Psoas muscle (tissue), 8 donors: Measurements from ENCODE around the gene LAMA4. TPM values are rescaled to one million over a fixed set of nuclear protein-coding genes. Genes with fewer than 3 reads are reported as not detected.

ENCODE experiments used
- ATAC-seq, 4 donors: fragments of 200-7000 bp; cut with Tn5 transposase; one replicate each; pipeline ENCODE4 v1.9.1; 2020; ENCODE audit warnings: moderate library complexity in 3 of 4, mild to moderate bottlenecking in 2 of 4
- DNase-seq, 2 donors: peaks; one replicate each; pipeline ENCODE4 v3.0.0-alpha.2; 2020
- H3K27ac ChIP-seq: fragments of 200-600 bp; one replicate; pipeline ENCODE4 v1.8.0; 2022
- H3K27me3 ChIP-seq, 3 donors: fragments of 200-600 bp in 1 of 3; one replicate each; pipeline versions ENCODE4 v1.6.1 to v1.8.0; 2013 to 2022; ENCODE audit warnings: low read length in 2 of 3, mild to moderate bottlenecking in 2 of 3, moderate library complexity in 1 of 3; ENCODE audit not compliant: insufficient read depth in 3 of 3
- H3K36me3 ChIP-seq, 2 donors: fragments of 200-600 bp in 1 of 2; one replicate each; pipeline versions ENCODE4 v1.6.1 to v1.8.0; 2013 to 2022; ENCODE audit warnings: low read depth in 1 of 2, mild to moderate bottlenecking in 1 of 2, moderate library complexity in 1 of 2; ENCODE audit not compliant: insufficient read depth in 1 of 2
- H3K4me1 ChIP-seq: fragments of 200-600 bp; one replicate; pipeline ENCODE4 v1.8.0; 2022
- H3K4me3 ChIP-seq: fragments of 200-600 bp; one replicate; pipeline ENCODE4 v1.8.0; 2022; ENCODE audit warnings: mild to moderate bottlenecking
- H3K9me3 ChIP-seq: fragments of 200-600 bp; one replicate; pipeline ENCODE4 v1.8.0; 2022
- WGBS, 3 donors: extraction: QIAGEN DNeasy Blood & Tissue Kit; methylation state at CpG; one replicate each; pipeline versions ENCODE4 v1.1.6 to v1.1.7; 2013; 5-methylcytosine and 5-hydroxymethylcytosine counted together
- intact Hi-C, 2 donors: fragments of 100-400 bp; cut with DNase I; formaldehyde crosslinking; loops; one replicate each; pipeline versions ENCODE4 v1.11.0 to v1.14.2; 2022
- polyA plus RNA-seq, 3 donors: library from polyadenylated mRNA; stranded (reverse); fragments of 200-250 nt; gene quantifications; one replicate each; pipeline ENCODE4 v1.2.3, GENCODE V29; 2013
- total RNA-seq, 4 donors: library from RNA; stranded (reverse); fragmentation: NEBNext Ultra II Directional in 2 of 4; extraction: Animal tissue kit (Norgen Biotek cat#: 25700) in 2 of 4; gene quantifications; one replicate each; pipeline versions ENCODE4 v1.2.1 to v1.2.4, GENCODE V29; 2021 to 2023
- TF ChIP-seq, protein P1 (sequence below): fragments of 200-600 bp; IDR thresholded peaks from one replicate; pipeline ENCODE4 v1.8.0; 2022; ENCODE audit warnings: antibody characterized with exemption
- donor health status: healthy with polysubstance abuse.
- donor health status: DM: no; HTN: no; CAD: no; lungs with moderate emphysema.
- donor health status: Bipolar disorder and iron deficiency.
- donor health status: healthy.
- donor health status: DM: yes; HTN: yes; CAD: no.
- donor health status: DM: no; HTN: no; CAD: no.
- donor health status: DM: no; HTN: no; CAD: no.
- donor health status: DM: yes; HTN: yes; CAD: no.

The LAMA4 gene
- total and polyA plus RNA-seq, 7 donors = 3.0 to 15.8 (median 5.3) TPM

DNA sequence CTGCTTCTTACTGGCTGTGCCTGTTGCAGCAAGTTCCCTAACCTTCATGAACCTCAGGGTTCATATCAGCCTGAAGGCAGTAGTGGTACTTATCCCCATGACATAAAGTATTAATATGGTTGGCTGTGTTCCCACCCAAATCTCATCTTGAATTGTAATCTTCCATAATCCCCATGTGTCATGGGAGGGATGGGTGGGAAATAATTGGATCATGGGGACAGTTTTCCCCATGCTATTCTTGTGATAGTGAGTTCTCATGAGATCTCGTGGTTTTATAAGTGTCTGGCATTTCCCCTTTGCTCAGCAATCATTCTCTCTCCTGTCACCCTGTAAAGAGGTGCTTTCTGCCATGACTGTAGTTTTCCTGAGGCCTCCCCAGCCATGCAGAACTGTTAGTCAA, 105.1 kb downstream of the LAMA4 start:
- TF ChIP-seq, protein P1, sequence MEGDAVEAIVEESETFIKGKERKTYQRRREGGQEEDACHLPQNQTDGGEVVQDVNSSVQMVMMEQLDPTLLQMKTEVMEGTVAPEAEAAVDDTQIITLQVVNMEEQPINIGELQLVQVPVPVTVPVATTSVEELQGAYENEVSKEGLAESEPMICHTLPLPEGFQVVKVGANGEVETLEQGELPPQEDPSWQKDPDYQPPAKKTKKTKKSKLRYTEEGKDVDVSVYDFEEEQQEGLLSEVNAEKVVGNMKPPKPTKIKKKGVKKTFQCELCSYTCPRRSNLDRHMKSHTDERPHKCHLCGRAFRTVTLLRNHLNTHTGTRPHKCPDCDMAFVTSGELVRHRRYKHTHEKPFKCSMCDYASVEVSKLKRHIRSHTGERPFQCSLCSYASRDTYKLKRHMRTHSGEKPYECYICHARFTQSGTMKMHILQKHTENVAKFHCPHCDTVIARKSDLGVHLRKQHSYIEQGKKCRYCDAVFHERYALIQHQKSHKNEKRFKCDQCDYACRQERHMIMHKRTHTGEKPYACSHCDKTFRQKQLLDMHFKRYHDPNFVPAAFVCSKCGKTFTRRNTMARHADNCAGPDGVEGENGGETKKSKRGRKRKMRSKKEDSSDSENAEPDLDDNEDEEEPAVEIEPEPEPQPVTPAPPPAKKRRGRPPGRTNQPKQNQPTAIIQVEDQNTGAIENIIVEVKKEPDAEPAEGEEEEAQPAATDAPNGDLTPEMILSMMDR = no peak
- no peak overlapping the region for H3K4me3 ChIP-seq
- WGBS, 3 donors = 28 to 69% (median 60%) methylated on average over 1 of the region's 1 CpG
- ATAC-seq = no peak
- no peaks in the 10 kb centered on the region for H3K9me3 ChIP-seq
- H3K36me3 ChIP-seq = peaks cover 0 to 4% of the 10 kb centered on the region in 2 donors
- intact Hi-C loops = no loop called here
- no peaks in the 10 kb centered on the region for H3K4me1 ChIP-seq
- no peak overlapping the region for H3K27ac ChIP-seq
- no peaks in the 10 kb centered on the region for H3K27me3 ChIP-seq
- no peak for DNase-seq

DNA sequence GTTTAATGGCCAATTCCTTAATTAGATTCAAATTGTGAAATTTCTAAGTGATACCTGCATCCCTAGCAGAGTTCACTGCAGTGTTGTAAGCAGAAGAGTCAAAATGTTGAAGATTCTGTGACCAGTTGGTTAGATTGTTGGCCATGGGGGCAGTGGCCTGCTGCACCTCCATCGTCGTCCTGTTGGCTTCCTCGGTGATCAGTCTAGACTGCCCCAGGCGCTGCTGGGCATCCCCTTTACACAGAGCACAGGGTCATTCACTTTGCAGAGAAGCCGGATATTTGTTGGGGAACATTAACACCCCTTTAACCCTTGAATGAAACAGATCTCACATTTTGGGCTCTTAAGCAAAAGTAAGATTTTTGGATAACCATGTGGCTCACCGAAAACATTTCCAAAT, 106.3 kb downstream of the LAMA4 start:
- H3K36me3 ChIP-seq = peaks cover 0 to 14% of the 10 kb centered on the region in 2 donors
- TF ChIP-seq, protein P1 = no peak
- H3K9me3 ChIP-seq = no peaks in the 10 kb centered on the region
- H3K27ac ChIP-seq = no peak overlapping the region
- ATAC-seq (no peak), DNase-seq (no peak)
- 92 to 96% (median 92%) methylated on average over 6 of the region's 6 CpGs for WGBS, 3 donors
- intact Hi-C loops = no loop called here
- no peaks in the 10 kb centered on the region for H3K27me3 ChIP-seq
- H3K4me1 ChIP-seq = no peaks in the 10 kb centered on the region
- no peak overlapping the region for H3K4me3 ChIP-seq

DNA sequence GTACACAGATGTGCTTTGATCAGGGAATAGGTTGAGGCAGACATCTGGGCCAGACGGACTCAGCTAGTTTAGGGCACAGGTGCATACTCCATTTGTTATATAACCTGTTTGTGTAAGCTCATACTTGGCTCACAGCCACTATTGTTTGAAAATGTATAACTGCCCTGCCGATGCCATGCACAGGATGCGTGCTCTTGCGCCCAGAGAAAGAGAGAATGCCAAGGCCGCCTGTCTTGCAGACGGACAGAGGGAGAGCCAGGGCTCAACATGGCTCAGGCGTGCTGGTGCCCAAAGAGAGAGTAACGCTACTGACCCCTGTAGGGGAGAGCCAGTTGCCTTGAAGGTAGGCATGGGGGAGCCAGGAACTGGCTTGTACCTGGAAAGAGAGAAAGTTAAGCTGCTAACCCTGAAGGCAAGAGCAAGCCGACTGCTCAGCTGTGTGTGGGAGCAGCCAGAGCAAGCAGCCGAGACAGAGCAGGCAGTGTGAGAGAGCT, 109.2 kb downstream of the LAMA4 start:
- TF ChIP-seq, protein P1 = no peak
- ATAC-seq (no peak), DNase-seq (no peak)
- intact Hi-C loops = no loop called here
- no peak overlapping the region for H3K4me3 ChIP-seq
- WGBS, 3 donors = 85 to 91% (median 88%) methylated on average over 10 of the region's 10 CpGs
- no peaks in the 10 kb centered on the region for H3K27me3 ChIP-seq
- H3K4me1 ChIP-seq = no peaks in the 10 kb centered on the region
- H3K9me3 ChIP-seq = no peaks in the 10 kb centered on the region
- no peak overlapping the region for H3K27ac ChIP-seq
- peaks cover 2 to 31% of the 10 kb centered on the region in 2 donors for H3K36me3 ChIP-seq

DNA sequence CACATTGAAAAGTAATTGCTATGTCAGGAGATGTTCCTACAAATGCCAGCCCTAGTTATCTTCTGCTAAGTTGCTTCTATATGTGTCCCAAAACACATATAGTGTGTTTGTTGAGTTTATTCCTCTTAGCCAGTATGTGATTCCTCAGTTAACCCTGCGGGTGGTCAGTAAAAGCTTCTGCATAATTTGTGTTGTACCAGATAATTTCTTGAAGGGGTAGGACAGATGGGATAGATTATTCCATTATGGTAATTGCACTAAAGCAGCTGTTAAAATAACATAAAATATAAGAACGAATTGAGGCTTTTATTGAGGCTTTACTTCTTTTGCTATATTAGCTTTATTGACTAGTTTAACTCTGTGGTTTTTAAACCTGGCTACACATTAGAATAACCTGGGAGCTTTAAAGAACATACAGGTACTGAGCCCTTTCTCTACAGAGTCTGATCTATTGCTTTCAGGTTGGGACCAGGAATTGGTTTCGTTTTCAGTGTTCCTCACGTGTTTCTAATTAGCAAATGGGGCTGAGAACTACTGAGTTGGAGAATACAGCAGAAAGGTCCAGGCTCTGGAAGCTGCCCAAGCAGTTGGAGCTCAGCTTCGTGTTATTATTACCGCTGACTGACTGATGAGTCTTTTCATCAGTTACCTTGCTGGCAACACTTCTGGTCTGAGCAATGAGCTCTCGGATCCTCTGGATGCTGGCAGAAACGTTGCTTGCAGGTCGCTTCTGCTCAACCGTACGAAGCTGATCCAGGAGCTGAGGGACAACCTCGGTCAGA, 110.0 kb downstream of the LAMA4 start:
- no peaks in the 10 kb centered on the region for H3K9me3 ChIP-seq
- H3K4me1 ChIP-seq = no peaks in the 10 kb centered on the region
- H3K36me3 ChIP-seq = peaks cover 2 to 39% of the 10 kb centered on the region in 2 donors
- DNase-seq = no peak
- 78 to 82% (median 81%) methylated on average over 12 of the region's 12 CpGs for WGBS, 3 donors
- no peak for ATAC-seq
- H3K27me3 ChIP-seq = no peaks in the 10 kb centered on the region
- intact Hi-C loops = no loop called here
- no peak overlapping the region for H3K4me3 ChIP-seq
- no peak overlapping the region for H3K27ac ChIP-seq
- TF ChIP-seq, protein P1 = no peak
